Measurements from ENCODE around the gene SIRT4. TPM values are rescaled to one million over a fixed set of nuclear protein-coding genes. Genes with fewer than 3 reads are reported as not detected.

SIRT4 gene
- total and polyA plus RNA-seq, 2 of the 4 experiments (the other 2 are of a cell fraction) = 0.87 to 2.0 TPM

- TF ChIP-seq, protein P1, sequence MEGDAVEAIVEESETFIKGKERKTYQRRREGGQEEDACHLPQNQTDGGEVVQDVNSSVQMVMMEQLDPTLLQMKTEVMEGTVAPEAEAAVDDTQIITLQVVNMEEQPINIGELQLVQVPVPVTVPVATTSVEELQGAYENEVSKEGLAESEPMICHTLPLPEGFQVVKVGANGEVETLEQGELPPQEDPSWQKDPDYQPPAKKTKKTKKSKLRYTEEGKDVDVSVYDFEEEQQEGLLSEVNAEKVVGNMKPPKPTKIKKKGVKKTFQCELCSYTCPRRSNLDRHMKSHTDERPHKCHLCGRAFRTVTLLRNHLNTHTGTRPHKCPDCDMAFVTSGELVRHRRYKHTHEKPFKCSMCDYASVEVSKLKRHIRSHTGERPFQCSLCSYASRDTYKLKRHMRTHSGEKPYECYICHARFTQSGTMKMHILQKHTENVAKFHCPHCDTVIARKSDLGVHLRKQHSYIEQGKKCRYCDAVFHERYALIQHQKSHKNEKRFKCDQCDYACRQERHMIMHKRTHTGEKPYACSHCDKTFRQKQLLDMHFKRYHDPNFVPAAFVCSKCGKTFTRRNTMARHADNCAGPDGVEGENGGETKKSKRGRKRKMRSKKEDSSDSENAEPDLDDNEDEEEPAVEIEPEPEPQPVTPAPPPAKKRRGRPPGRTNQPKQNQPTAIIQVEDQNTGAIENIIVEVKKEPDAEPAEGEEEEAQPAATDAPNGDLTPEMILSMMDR (conservative IDR thresholded peaks at IDR 0.05; ENCODE audit: low read depth, low read length) = no peak
- TF ChIP-seq MXI1 (IDR thresholded peaks at IDR 0.05; ENCODE audit: borderline replicate concordance, low read depth, low read length) (no peak), CEBPB (IDR thresholded peaks at IDR 0.05; ENCODE audit: low read depth, low read length) (no peak)
These were observed 21.7 kb downstream of the SIRT4 start (continued) for GRCh38 chr12:120323772-120324171.

DNA sequence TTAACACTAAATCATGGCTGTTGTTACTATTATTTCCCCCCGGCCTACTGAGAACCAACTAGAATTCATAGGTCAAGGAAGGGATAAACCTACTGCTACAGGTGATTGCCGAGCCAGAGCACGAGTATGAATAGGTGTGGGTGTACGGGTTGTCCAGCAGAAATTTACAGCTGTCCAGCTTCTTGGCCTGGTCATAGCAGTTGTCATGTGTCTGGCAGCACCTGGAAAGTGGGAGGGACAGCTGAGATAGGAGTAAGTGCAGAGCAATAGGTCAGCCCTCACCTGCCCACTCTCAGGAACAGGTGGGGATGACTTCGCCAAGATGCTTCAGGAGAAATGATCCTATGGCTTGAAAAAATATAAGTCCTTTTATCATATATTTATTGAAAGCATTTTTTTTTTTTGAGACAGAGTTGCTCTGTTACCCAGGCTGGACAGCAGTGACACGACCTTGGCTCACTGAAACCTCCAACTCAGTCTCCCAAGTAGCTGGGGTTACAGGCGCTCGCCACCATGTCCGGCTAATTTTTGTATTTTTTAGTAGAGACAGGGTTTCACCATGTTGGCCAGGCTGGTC lies 22.8 kb downstream of the SIRT4 start:
- POLR2A ChIA-PET (ENCODE audit: unreplicated experiment) = interaction anchor here (0.7 kb wide), 1 partner anchor 111 kb away, joined by 4 read pairs; no protein-coding TSS in a partner anchor
- CTCF ChIA-PET = interaction anchor here (0.7 to 1.0 kb wide), 2 partner anchors 138 to 142 kb away, joined by 3 to 4 read pairs; no protein-coding TSS in a partner anchor
- no peak for TF ChIP-seq NFE2L2 (IDR thresholded peaks at IDR 0.05; ENCODE audit: low read depth, low read length)
- TF ChIP-seq, protein P2, sequence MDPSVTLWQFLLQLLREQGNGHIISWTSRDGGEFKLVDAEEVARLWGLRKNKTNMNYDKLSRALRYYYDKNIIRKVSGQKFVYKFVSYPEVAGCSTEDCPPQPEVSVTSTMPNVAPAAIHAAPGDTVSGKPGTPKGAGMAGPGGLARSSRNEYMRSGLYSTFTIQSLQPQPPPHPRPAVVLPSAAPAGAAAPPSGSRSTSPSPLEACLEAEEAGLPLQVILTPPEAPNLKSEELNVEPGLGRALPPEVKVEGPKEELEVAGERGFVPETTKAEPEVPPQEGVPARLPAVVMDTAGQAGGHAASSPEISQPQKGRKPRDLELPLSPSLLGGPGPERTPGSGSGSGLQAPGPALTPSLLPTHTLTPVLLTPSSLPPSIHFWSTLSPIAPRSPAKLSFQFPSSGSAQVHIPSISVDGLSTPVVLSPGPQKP (IDR thresholded peaks at IDR 0.05; ENCODE audit: borderline replicate concordance, low read depth, low read length) = no peak
- no peak for TF ChIP-seq SMC3 (IDR thresholded peaks at IDR 0.05; ENCODE audit: low read depth, low read length)
- TF ChIP-seq MAFK (IDR thresholded peaks at IDR 0.05; ENCODE audit: low read depth, low read length) = no peak
- TF ChIP-seq CEBPB (IDR thresholded peaks at IDR 0.05; ENCODE audit: low read depth, low read length) = no peak
- TF ChIP-seq, protein P3, sequence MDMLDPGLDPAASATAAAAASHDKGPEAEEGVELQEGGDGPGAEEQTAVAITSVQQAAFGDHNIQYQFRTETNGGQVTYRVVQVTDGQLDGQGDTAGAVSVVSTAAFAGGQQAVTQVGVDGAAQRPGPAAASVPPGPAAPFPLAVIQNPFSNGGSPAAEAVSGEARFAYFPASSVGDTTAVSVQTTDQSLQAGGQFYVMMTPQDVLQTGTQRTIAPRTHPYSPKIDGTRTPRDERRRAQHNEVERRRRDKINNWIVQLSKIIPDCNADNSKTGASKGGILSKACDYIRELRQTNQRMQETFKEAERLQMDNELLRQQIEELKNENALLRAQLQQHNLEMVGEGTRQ (IDR thresholded peaks at IDR 0.05; ENCODE audit: low read depth, low read length) = no peak
- no peak for TF ChIP-seq BHLHE40 (IDR thresholded peaks at IDR 0.05; ENCODE audit: low read depth, low read length)
- no peak for TF ChIP-seq FOS (IDR thresholded peaks at IDR 0.05; ENCODE audit: low read depth, low read length)
- no peak for TF ChIP-seq MXI1 (IDR thresholded peaks at IDR 0.05; ENCODE audit: borderline replicate concordance, low read depth, low read length)
- no peak for TF ChIP-seq RFX5 (IDR thresholded peaks at IDR 0.05; ENCODE audit: low read depth, low read length)
- TF ChIP-seq MAZ (IDR thresholded peaks at IDR 0.05; ENCODE audit: borderline replicate concordance, low read depth, low read length) = no peak

More for the DNA sequence above, 22.8 kb downstream of the SIRT4 start:
- Histone ChIP-seq H4K5ac (ENCODE audit: low read depth, low read length) (no peak overlapping the region), H4K91ac (ENCODE audit: insufficient read depth, low read depth, low read length) (no peak overlapping the region), H3K79me1 (ENCODE audit: low read depth in 1 of 2, low read length in 2 of 2) (no peaks in the 10 kb centered on the region), H3K9ac (ENCODE audit: low read depth, low read length) (no peak overlapping the region), H3K4me2 (ENCODE audit: low read depth, low read length) (no peak overlapping the region), H2AFZ (replicated peaks; ENCODE audit: low read length, poor library complexity) (peak overlapping the region; percentile 98), H4K8ac (ENCODE audit: low read depth in 2 of 2, low read length in 2 of 2) (no peak overlapping the region), H3K4ac (ENCODE audit: low read depth, low read length) (no peak overlapping the region), H4K20me1 (ENCODE audit: insufficient read depth, low read length) (no peaks in the 10 kb centered on the region), H2BK5ac (ENCODE audit: low read depth, low read length, poor library complexity, severe bottlenecking) (no peak overlapping the region), H2AK9ac (replicated peaks; ENCODE audit: low read depth, low read length, poor library complexity) (no peak overlapping the region), H3K36me3 (ENCODE audit: control insufficient read depth, insufficient read depth, low read length) (no peaks in the 10 kb centered on the region), H3K23ac (ENCODE audit: low read depth, low read length) (no peak overlapping the region), H3K4me3 (ENCODE audit: insufficient read depth, low read depth, low read length) (no peak overlapping the region), H3K9me3 (ENCODE audit: control insufficient read depth, insufficient read depth, low read length) (no peaks in the 10 kb centered on the region), H2AK5ac (ENCODE audit: low read depth, low read length) (no peak overlapping the region), H3K14ac (replicated peaks; ENCODE audit: low read depth, low read length) (no peak overlapping the region), H2BK120ac (ENCODE audit: low read depth, low read length) (no peak overlapping the region), H3K27ac (ENCODE audit: insufficient read depth, low read length) (no peak overlapping the region), H3K9me1 (ENCODE audit: insufficient read depth, low read length) (no peaks in the 10 kb centered on the region), H3K18ac (ENCODE audit: low read depth, low read length) (no peak overlapping the region), H2BK20ac (ENCODE audit: low read depth, low read length) (no peak overlapping the region), H3K27me3 (ENCODE audit: control insufficient read depth, insufficient read depth, low read length) (peaks cover 21% of the 10 kb centered on the region), H3K56ac (ENCODE audit: extremely low read depth, insufficient read depth, low read length) (no peak overlapping the region), H3K4me1 (ENCODE audit: control insufficient read depth, insufficient read depth, low read length) (no peaks in the 10 kb centered on the region), H2BK15ac (ENCODE audit: low read depth, low read length) (no peak overlapping the region)
- intact Hi-C loops (cut with micrococcal nuclease) (loop anchor here (1.0 to 5.0 kb wide), 3 partner anchors 324 to 437 kb away; partner anchors contain the start of gene UNC119B), dilution Hi-C loops (cut with HindIII; ENCODE audit: low sequenced_read_pairs, unreplicated experiment) (no loop called here), in situ Hi-C loops (cut with MboI; ENCODE audit: low sequenced_read_pairs) (loop anchor here (25.0 kb wide), 1 partner anchor 112 kb away; the partner anchor contains the start of genes COX6A1, GATC and TRIAP1)
- DNase-seq (no peak), ATAC-seq (ENCODE audit: low read depth) (peak; percentile 28; the same call in 1 of the 2 replicates)
- no CpG with 5 or more reads among the region's 9 CpGs for WGBS, 2 experiments (ENCODE audit: extremely low coverage in 2 of 2, insufficient read length in 1 of 2)
- no TSS peak for BruUV-seq (replicated peaks)
